ENCODE measurements around the gene CARD9. TPM values are rescaled to one million over a fixed set of nuclear protein-coding genes. Genes with fewer than 3 reads are reported as not detected.

CARD9 gene
- total RNA-seq, 2 donors from 2014 or later: 0.78 to 1.3 TPM

DNA sequence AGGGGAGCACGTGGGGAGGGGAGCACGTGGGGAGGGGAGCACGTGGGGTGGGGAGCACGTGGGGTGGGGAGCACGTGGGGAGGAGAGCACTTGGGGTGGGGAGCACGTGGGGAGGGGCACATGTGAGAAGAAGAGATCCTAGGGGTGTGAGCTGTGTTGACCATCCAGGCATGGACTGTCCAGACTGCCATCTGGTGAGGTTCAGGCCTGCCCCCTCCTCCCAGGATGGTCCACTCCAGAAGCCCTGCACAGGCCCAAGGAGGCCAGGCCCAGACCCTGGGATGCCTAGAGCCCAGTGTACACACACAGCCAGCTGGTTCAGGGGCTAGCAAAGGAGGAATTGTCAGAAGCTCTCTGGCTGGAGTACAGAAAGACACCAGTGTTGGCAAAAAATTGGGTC, 24.2 kb upstream of the CARD9 start:
- H3K36me3 ChIP-seq (replicated peaks in 1 of 2; ENCODE audit: insufficient read depth in 1 of 2, low read depth in 2 of 2): peaks cover 0 to 29% of the 10 kb centered on the region in 2 donors
- peaks cover 26% of the 10 kb centered on the region for H3K4me1 ChIP-seq
- DNase-seq (no peak), ATAC-seq (no peak)
- TF ChIP-seq, protein P1, sequence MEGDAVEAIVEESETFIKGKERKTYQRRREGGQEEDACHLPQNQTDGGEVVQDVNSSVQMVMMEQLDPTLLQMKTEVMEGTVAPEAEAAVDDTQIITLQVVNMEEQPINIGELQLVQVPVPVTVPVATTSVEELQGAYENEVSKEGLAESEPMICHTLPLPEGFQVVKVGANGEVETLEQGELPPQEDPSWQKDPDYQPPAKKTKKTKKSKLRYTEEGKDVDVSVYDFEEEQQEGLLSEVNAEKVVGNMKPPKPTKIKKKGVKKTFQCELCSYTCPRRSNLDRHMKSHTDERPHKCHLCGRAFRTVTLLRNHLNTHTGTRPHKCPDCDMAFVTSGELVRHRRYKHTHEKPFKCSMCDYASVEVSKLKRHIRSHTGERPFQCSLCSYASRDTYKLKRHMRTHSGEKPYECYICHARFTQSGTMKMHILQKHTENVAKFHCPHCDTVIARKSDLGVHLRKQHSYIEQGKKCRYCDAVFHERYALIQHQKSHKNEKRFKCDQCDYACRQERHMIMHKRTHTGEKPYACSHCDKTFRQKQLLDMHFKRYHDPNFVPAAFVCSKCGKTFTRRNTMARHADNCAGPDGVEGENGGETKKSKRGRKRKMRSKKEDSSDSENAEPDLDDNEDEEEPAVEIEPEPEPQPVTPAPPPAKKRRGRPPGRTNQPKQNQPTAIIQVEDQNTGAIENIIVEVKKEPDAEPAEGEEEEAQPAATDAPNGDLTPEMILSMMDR (IDR thresholded peaks at IDR 0.05): no peak
- TF ChIP-seq POLR2A (IDR thresholded peaks at IDR 0.05): no peak
- H3K27me3 ChIP-seq: no peaks in the 10 kb centered on the region
- H3K4me3 ChIP-seq: no peak overlapping the region
- WGBS, 2 donors: 58 to 78% methylated on average over 6 of the region's 6 CpGs
- intact Hi-C loops (cut with DNase I): no loop called here
- H3K27ac ChIP-seq: no peak overlapping the region
- no peaks in the 10 kb centered on the region for H3K9me3 ChIP-seq

DNA sequence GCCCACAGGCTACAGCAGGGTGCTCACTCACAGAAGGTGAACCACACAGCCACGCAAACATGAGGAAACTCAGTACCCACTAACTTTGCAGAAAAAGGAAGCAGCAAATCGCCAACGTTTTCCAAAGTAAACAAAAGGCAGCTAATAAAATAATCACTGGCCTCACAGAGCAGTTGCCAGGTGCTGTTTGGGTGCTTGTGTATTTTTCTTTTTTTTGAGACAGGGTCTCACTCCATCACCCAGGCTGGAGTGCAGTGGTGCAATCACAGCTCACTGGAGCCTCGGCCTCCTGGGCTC, 22.7 kb upstream of the CARD9 start:
- H3K27me3 ChIP-seq: no peaks in the 10 kb centered on the region
- no peak for DNase-seq
- intact Hi-C loops (cut with DNase I): no loop called here
- H3K27ac ChIP-seq: no peak overlapping the region
- TF ChIP-seq, protein P1 (IDR thresholded peaks at IDR 0.05): no peak
- no peak for TF ChIP-seq POLR2A (IDR thresholded peaks at IDR 0.05)
- no peaks in the 10 kb centered on the region for H3K9me3 ChIP-seq
- ATAC-seq: no peak
- H3K36me3 ChIP-seq (replicated peaks in 1 of 2; ENCODE audit: insufficient read depth in 1 of 2, low read depth in 2 of 2): peaks cover 0 to 36% of the 10 kb centered on the region in 2 donors
- peaks cover 26% of the 10 kb centered on the region for H3K4me1 ChIP-seq
- H3K4me3 ChIP-seq: no peak overlapping the region
- 52 to 57% methylated on average over 4 of the region's 4 CpGs for WGBS, 2 donors

DNA sequence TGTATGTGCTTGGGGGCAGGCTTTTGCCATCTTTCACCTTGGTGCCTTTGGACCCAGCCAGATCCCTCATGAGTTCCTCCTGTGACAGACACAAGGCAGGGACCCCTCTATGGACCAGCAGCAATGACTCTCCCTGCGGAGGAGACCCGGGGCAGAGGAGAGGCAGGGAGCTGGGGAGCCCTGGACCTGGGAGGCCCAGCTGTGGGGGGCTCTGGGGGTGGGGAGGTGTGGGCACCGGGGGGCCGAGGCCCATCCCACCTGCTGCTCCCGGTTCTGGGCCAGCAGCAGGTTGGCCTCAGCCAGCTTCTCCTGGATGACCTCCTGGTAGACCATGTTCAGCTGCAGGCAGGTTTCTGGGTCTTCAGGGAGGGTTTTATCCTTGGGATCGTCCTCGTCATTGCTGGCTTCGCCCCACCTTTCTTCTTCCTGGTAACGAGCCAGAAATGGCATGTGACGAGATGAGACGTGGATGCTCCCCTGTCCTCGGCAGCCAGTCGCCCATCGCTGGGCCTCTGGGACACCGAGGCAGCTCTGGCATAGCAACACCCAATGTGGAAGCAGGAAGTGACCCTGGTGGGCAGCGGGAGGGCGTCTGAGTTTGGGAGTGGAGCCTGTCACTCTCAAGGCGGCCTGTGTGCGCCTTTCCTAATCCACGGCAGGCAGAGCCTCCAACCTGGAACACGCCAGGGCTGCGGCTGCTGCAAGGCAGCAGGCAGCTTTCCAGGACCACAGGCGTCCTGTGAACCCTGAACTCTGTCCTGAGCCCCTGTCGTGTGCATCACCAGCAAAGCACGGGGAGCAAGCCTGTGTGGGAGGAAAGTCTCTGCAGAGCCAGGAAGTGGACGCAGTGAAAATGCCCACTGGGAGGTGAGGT, 22.1 kb upstream of the CARD9 start:
- H3K36me3 ChIP-seq (replicated peaks in 1 of 2; ENCODE audit: insufficient read depth in 1 of 2, low read depth in 2 of 2): peaks cover 0 to 36% of the 10 kb centered on the region in 2 donors
- intact Hi-C loops (cut with DNase I): no loop called here
- H3K27ac ChIP-seq: no peak overlapping the region
- no peak overlapping the region for H3K4me3 ChIP-seq
- TF ChIP-seq, protein P1 (IDR thresholded peaks at IDR 0.05): no peak
- no peak for TF ChIP-seq POLR2A (IDR thresholded peaks at IDR 0.05)
- DNase-seq: no peak
- WGBS, 2 donors: 88 to 90% methylated on average over 10 to 26 of the region's 26 CpGs
- no peaks in the 10 kb centered on the region for H3K27me3 ChIP-seq
- no peaks in the 10 kb centered on the region for H3K9me3 ChIP-seq
- H3K4me1 ChIP-seq: peaks cover 24% of the 10 kb centered on the region
- no peak for ATAC-seq

DNA sequence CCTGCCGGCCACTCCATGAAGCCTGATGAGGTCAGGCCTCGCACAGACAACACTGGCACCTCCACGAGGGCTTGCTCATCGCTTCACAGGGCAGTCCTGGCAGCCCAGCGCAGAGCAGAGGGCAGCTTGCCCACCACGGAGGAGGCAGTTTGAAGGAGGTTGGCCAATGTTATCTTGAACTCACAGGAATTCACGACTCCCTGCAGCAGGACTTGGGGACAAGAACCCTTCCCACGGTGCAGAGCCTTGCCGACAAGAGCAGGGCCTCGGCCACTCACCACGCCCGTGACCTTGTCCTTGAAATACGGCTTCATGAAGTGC, 21.5 kb upstream of the CARD9 start:
- H3K4me1 ChIP-seq: peaks cover 19% of the 10 kb centered on the region
- H3K27ac ChIP-seq: no peak overlapping the region
- no peaks in the 10 kb centered on the region for H3K27me3 ChIP-seq
- no peak overlapping the region for H3K4me3 ChIP-seq
- 77 to 83% methylated on average over 6 to 8 of the region's 13 CpGs for WGBS, 2 donors
- H3K36me3 ChIP-seq (replicated peaks in 1 of 2; ENCODE audit: insufficient read depth in 1 of 2, low read depth in 2 of 2): peaks cover 0 to 36% of the 10 kb centered on the region in 2 donors
- no peak for ATAC-seq
- no peak for DNase-seq
- intact Hi-C loops (cut with DNase I): no loop called here
- TF ChIP-seq, protein P1 (IDR thresholded peaks at IDR 0.05): no peak
- no peak for TF ChIP-seq POLR2A (IDR thresholded peaks at IDR 0.05)
- no peaks in the 10 kb centered on the region for H3K9me3 ChIP-seq
